Measurements from ENCODE around the gene CCAR1.

Gene CCAR1

GRCh38 chr10:68790476-68790875, 69.4 kb downstream of the CCAR1 start:
- H3K4me2 ChIP-seq (ENCODE audit: low read length): no peak overlapping the region
- H3K27ac ChIP-seq: no peak overlapping the region
- H3K4me3 ChIP-seq (ENCODE audit: low read depth, low read length): no peak overlapping the region
- H3K4me1 ChIP-seq: no peaks in the 10 kb centered on the region
- H3K36me3 ChIP-seq (ENCODE audit: control insufficient read depth, insufficient read depth, low read length): no peaks in the 10 kb centered on the region
- no peak overlapping the region for H2AFZ ChIP-seq
- TF ChIP-seq CTCF (IDR thresholded peaks at IDR 0.05): no peak
- H3K9ac ChIP-seq: no peak overlapping the region
- H3K27me3 ChIP-seq (ENCODE audit: control insufficient read depth, insufficient read depth, low read length): no peaks in the 10 kb centered on the region
- no peaks in the 10 kb centered on the region for H3K9me3 ChIP-seq (ENCODE audit: control insufficient read depth, low read length)
- no peaks in the 10 kb centered on the region for H3K79me2 ChIP-seq

- Histone ChIP-seq H3K9ac (no peak overlapping the region), H3K36me3 (ENCODE audit: control insufficient read depth, insufficient read depth, low read length) (no peaks in the 10 kb centered on the region), H3K27me3 (ENCODE audit: control insufficient read depth, insufficient read depth, low read length) (no peaks in the 10 kb centered on the region), H3K4me3 (ENCODE audit: low read depth, low read length) (no peak overlapping the region), H3K27ac (no peak overlapping the region), H3K4me2 (ENCODE audit: low read length) (no peak overlapping the region), H2AFZ (no peak overlapping the region), H3K4me1 (no peaks in the 10 kb centered on the region), H3K79me2 (no peaks in the 10 kb centered on the region), H3K9me3 (ENCODE audit: control insufficient read depth, low read length) (no peaks in the 10 kb centered on the region)
- no peak for TF ChIP-seq CTCF (IDR thresholded peaks at IDR 0.05)
Observed at GRCh38 chr10:68792115-68792514, 71.1 kb downstream of the CCAR1 start.

GRCh38 chr10:68795886-68796532, 75.0 kb downstream of the CCAR1 start:
- no peaks in the 10 kb centered on the region for H3K36me3 ChIP-seq (ENCODE audit: control insufficient read depth, insufficient read depth, low read length)

GRCh38 chr10:68796605-68797004, 75.6 kb downstream of the CCAR1 start:
- Histone ChIP-seq H3K4me2 (ENCODE audit: low read length) (no peak overlapping the region), H3K27me3 (ENCODE audit: control insufficient read depth, insufficient read depth, low read length) (no peaks in the 10 kb centered on the region), H3K4me3 (ENCODE audit: low read depth, low read length) (no peak overlapping the region), H3K9ac (no peak overlapping the region), H3K36me3 (ENCODE audit: control insufficient read depth, insufficient read depth, low read length) (no peaks in the 10 kb centered on the region), H3K9me3 (ENCODE audit: control insufficient read depth, low read length) (no peaks in the 10 kb centered on the region), H3K79me2 (no peaks in the 10 kb centered on the region), H2AFZ (no peak overlapping the region), H3K27ac (no peak overlapping the region), H3K4me1 (no peaks in the 10 kb centered on the region)
- no peak for TF ChIP-seq CTCF (IDR thresholded peaks at IDR 0.05)

More at GRCh38 chr10:68795886-68796532, 75.0 kb downstream of the CCAR1 start:
- Histone ChIP-seq H2AFZ (no peak overlapping the region), H3K9me3 (ENCODE audit: control insufficient read depth, low read length) (no peaks in the 10 kb centered on the region), H3K9ac (no peak overlapping the region), H3K27me3 (ENCODE audit: control insufficient read depth, insufficient read depth, low read length) (no peaks in the 10 kb centered on the region), H3K27ac (no peak overlapping the region), H3K4me3 (ENCODE audit: low read depth, low read length) (no peak overlapping the region), H3K4me2 (ENCODE audit: low read length) (no peak overlapping the region), H3K79me2 (no peaks in the 10 kb centered on the region), H3K4me1 (no peaks in the 10 kb centered on the region)
- no peak for TF ChIP-seq CTCF (IDR thresholded peaks at IDR 0.05)

GRCh38 chr10:68800211-68800610, 79.2 kb downstream of the CCAR1 start:
- no peak overlapping the region for H2AFZ ChIP-seq
- H3K4me2 ChIP-seq (ENCODE audit: low read length): no peak overlapping the region
- H3K27ac ChIP-seq: no peak overlapping the region
- H3K9ac ChIP-seq: no peak overlapping the region
- TF ChIP-seq CTCF (IDR thresholded peaks at IDR 0.05): no peak
- no peaks in the 10 kb centered on the region for H3K79me2 ChIP-seq
- no peak overlapping the region for H3K4me3 ChIP-seq (ENCODE audit: low read depth, low read length)
- no peaks in the 10 kb centered on the region for H3K4me1 ChIP-seq
- no peaks in the 10 kb centered on the region for H3K9me3 ChIP-seq (ENCODE audit: control insufficient read depth, low read length)
- H3K36me3 ChIP-seq (ENCODE audit: control insufficient read depth, insufficient read depth, low read length): no peaks in the 10 kb centered on the region
- H3K27me3 ChIP-seq (ENCODE audit: control insufficient read depth, insufficient read depth, low read length): no peaks in the 10 kb centered on the region
